Globus pallidus (tissue), 1 donor: ENCODE results near the gene RFTN1.
"Not testable (repeated sequence)": the region's sequence is repeated elsewhere in the genome, so short reads cannot be mapped to it uniquely, and the experiment has no call there.

ENCODE experiments used
- DNase-seq: peaks from one replicate; pipeline ENCODE4 v3.0.0-alpha.2; 2015; ENCODE audit warnings: low spot score

The RFTN1 gene

DNA sequence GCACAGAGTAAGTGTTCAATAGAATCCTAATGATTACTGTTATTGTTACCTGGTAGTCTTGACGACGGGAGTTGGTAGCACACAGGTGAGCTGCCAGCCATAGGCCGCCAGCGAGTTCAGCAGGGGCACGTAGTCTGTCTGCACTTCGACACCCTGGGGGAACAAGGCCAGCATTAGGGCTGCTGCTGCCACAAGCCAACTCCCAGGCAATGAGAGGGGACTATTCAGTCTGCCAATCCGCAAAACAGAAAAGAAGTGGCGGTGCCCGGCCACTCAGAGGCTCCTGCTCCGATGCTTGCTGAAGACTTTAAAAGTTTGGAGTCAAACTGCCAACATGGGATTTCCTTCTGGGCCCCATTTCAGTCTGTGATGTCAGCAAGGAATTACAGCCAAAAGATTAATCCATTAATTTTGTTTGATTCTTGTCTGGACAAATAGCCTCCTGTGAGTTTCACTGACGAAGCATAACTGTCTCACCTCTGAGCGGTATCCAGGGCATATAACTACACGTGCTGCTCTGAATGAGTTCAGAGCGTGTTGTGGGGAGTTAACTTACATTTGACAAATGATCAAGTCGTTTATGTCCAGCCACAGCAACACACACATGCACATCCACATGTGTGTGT lies 186.7 kb downstream of the RFTN1 start:
- no peak for DNase-seq

DNA sequence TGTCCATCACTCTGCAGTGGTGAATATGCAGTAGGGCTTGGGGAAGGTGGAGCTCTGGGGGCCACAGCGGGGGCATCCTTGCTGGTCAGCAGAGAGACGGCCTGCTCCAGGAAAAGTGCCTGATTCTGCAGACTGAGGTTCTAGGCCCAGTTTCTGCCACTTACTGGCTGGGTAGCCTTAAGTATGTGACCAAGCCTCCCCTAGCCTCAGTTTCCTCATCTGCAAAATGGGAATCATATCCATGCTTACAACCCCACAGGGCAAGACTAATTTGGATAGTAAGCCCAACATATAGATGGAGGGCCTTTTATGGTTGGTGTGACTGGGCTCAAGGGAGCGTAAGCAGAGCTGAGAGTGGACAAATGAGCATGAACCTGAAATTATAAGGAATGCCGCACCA lies 187.6 kb downstream of the RFTN1 start:
- DNase-seq, result no peak

DNA sequence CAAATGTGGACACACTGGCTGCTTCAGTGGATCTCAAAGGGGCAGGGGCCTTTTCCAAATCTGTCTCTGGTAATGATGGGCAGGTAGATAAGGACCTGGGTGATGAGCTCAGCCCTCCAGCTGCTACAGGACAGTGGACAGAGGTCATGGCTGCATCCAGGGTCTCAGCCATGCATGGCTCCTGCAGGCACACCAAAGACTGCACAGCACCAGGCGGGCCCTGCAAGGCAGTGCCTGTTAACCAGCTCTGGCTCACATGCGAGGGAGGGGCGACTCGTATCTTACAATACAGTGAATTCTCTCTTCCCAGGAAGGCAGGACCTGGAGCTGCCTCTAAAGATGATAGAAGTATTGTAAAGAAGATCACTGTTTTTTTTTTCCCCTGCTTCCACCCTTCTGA lies 189.8 kb downstream of the RFTN1 start:
- DNase-seq, result no peak

DNA sequence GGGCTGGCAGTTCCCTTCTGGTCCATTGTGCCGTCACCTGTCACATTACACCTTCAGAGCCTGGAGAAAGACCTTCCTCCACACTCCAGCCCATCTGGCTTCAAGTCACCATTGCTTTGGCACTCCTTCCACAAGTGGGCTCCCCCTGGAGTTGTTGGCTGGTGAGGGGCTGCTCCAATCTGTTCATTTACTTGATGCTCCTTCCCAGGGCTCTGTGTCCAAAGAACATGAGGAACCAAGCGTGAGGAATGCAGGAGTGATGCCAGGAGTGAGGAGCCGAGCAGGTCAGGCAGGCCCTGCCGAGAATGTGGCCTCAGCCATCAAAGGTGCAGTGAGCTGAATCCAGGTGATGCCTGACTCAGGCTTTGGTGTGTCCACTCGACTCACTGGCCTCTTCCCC lies 191.3 kb downstream of the RFTN1 start:
- no peak for DNase-seq

DNA sequence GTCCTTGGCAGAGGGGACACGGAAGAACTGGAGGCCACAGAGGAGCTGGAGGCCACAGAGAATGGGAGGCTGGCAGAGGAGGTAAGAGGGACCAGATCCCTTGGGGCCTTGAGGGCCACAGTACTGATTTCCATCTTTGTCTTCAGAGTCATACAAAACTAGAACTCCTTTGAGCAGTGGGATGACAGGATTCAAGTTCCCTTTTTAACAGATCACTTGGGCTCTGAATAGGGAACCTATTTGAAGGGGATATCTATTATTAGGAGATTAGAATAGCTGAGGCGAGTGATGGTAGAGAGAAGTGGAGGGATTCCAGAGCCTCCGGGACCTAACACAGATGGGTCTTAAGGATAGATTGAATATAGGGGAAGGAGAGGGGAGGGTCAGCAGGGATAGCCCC lies 192.8 kb downstream of the RFTN1 start:
- DNase-seq, result no peak

DNA sequence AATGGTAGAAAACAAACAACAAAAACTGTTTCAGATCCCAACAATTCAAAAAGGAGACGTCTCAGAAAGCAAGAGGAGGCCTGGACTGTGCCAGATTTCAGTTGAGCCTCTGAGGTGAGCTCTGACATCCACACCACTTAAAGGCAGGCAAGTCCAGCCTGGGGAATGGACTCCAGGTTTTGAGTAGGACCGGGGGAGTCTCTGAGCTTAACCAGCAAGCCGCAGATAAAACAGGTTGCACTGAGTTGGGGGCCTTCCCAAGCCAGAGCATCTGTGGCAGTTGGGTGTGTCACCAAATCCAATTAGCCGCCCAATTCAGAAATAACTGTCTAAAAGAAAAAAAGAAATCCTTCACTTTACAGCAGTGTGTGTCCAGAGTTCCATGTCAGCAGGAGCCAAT lies 193.8 kb downstream of the RFTN1 start:
- DNase-seq, result no peak

DNA sequence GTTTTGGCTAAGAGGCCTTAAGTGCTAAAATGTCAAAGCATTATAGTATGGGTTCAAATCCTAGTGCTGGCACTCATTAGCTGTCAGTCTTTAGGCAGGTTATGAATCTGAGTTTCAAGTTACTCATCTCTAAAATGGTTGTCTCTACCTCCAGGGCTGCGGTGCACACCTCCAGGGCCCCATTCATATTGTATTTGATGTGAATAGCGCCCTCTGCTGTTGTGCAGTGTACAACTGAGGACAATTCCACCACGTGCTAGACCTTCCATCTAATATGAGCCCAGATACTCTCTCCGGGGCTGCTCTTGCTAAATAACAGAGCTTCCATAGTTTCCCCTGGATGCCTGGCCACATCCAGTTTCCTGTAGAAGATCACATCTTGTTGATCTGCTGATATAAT lies 194.2 kb downstream of the RFTN1 start:
- no peak for DNase-seq

DNA sequence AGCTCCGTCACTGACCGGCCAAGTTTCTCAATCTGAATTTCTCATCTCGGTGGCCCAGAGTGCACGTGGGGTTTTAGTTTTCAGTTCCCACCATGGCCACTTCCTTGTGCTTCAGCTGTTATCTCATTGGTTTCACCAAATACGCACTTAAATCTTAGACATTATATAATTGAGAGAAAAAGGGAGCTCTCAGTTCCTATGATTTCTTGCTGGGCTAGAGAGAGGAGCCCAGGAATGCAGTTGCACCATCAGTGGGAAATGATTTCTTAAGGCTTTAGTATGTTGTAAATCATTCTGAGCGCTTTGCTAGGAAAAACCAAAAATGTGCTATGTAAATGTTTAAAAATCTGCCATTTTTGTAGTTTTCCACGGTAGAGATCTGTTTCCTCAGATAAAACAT lies 195.3 kb downstream of the RFTN1 start:
- no peak for DNase-seq

DNA sequence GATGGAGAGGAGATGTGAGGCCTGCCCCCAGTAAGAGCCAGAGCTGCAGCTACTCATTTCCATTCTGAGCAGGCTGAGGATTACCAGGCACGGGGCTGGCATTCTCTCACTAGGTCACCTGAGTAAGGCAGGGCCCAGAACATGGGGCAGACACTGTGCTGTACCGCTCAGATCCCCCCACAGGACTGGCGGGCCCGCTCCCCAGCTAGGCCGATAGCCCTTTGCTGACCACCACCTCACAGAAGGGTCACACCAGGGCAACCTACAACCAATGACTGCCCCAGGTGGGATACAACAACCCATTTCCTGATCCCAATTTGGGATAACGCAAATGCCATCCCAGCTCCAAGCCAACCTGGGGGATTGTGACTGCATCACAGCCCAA lies 195.9 kb downstream of the RFTN1 start:
- no peak for DNase-seq

DNA sequence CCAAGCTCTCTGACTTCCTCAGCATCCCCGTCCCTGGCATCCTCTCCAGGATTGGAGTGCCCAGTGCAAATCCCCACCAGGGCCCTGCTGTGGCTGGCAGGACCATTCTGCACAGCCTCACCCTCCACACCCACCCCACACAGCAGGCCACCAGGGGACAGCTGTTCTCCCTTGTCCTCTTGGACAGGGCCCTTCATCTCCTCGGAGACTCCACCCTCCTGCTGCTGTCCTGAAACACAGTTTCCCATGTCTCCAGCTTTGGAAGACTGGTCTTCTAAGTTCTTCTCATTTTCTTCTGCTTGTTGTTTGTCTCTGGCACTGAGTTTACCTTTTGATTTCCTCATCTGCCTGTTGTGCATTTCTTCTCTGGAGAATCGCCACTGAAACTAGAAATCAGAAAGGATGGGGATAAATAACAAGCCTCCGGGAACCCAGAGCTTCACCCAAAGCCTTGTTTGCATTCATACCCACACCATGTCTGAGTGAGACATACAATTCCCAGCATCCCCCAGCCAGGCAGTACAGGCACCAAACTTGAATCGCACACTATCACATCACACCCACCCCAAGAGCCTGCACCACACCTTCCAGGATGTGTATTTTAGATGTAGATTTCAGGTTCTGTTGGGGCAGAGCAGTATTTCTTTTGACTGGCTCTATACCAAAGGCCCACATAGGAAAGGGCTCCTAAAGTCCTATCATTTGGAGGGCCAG lies 196.5 kb downstream of the RFTN1 start:
- DNase-seq, result no peak

DNA sequence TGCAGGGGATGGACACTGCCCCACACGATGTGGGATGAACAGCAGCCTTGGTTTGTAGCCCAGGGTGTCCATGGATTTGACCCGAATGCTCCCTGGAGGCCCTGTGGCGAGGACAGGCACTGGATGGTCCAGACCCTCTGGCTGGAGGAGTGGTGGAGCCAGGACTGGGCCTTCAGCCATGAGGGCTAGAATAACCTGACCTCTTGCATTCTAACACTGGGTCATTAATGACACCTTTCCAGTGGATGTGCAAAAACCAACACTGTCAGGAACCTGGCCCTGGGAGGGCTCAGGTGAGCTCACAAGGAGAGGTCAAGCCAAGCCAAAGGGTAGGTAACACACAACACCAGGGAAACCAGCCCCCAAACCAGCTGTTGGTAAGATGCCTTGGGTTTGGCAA lies 197.1 kb downstream of the RFTN1 start:
- DNase-seq, result no peak

DNA sequence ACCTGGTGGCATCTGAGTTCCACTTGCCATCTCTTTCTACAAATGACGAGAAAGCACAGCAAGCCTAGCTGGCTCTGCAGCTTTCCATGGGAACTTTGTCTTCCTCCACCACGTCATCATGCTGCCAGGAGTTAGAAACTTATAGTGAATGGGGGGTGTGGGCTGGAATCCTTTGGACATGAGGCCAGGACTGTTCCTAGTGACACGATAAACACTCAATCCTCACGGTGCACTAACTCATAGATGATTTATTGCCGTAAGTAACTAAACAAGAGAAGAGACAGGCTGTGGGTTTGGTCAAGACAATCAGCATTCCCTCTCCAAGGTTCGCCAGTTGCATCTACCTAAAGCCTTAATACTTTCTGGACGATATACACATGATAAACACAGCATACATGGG lies 197.9 kb downstream of the RFTN1 start:
- no peak for DNase-seq

DNA sequence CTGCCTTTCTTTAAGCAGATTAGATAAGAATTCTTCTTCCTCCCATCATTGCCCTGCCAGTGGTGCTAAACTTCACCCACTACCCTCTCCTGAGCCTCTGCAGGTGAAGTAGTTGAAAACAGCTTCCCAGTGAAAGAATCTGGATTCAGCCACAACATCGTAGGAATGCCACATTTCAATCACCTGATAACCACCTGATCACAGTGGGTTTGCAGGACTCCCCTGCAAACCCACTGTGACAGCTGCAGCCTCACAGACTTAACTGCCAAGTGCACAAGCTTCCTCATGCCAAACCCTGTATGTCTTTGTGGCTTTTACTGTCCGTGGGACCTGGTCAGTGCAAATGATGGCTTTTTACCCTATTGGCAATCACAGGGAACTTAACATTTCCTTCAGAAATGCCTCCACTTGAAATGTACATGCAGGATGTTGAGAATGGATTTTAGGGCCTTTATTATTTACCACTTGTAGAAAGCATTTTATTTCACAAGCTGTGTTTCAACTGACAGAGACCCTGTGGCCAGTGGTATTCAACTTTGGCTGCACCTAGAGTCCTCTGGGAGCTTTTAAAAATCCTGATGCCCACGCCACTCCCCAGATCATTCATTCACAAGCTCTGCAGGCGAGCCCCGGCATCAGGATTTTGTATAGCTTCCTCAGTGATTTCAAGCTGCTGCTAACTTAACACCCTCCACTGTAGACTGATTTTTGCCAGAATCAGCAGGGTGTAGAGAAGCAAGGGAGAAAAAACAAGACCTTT lies 199.4 kb downstream of the RFTN1 start:
- DNase-seq, result no peak

DNA sequence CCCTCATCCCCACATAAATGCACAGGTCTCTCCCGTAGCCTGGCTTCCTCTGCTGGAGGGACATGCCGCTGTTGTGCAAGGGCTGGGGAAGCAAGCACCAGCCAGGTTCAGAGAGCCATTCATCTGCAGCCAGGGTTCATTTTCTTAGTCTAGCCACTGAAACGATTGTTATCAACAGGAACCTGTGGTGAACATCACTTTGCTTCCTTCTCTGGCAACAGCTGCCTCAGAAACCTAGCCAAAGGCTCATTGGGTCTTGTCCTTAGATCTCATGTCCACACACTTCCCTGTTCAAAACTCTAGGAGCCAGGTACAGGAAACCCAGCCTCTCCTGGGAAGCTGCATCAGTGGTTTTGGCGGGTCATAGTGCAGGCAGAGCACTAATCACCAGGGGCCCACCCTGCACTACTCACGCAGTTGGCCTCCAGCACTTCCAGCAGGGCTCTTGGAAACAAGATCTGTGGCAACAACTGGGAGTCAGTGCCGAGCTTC lies 201.5 kb downstream of the RFTN1 start:
- no peak for DNase-seq

DNA sequence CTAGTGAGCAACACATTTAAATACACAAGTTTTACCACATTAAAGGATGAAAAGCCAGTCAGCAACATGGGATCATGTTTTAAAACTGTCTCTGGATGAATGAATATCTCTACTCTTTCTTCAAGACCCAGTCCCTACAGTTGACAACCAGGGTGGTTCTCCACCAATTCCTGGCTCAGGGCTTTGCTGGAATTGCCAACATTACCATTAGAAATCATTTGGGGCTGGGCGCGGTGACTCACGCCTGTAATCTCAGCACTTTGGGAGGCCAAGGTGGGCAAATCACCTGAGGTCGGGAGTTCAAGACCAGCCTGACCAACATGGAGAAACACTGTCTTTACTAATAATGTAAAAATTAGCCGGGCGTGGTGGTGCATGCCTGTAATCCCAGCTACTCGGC lies 203.0 kb downstream of the RFTN1 start:
- DNase-seq, result not testable (repeated sequence)

DNA sequence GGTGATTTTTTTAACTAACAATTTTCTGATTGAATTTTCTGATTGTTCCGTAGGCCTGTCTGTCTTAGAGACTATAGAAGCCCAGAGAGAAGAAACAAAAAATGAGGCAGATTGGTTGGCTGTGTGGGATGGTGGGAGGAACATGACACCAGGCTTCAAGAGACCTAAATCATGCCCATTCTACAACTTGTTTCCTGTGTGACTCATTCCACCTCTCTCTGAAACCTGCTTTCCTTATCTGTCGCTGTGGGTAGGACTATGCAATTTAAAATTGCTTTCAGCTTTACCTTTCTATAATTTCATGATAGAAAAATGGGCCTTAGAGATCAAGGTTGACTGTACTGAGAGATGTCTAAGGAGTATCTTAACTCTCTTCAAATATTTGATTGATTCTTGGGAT lies 203.9 kb downstream of the RFTN1 start:
- DNase-seq, result no peak

DNA sequence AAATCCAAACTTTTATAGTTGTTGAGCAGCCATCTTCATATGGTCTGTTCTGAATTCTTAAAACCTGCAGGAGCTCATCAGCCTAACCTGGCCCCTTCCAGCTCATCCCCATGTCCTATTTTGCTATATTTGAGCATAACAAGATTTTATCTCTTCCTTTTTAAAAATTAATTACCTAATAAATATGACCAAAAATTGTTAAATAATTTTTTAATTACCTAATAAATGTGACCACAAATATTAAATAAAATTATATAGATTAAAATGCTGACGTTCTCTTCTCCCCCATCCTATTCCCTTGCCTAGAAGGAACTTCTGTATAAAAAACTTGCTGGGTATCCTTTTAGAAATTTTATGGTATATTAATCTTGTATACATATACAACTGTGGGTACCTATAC lies 204.8 kb downstream of the RFTN1 start:
- no peak for DNase-seq

DNA sequence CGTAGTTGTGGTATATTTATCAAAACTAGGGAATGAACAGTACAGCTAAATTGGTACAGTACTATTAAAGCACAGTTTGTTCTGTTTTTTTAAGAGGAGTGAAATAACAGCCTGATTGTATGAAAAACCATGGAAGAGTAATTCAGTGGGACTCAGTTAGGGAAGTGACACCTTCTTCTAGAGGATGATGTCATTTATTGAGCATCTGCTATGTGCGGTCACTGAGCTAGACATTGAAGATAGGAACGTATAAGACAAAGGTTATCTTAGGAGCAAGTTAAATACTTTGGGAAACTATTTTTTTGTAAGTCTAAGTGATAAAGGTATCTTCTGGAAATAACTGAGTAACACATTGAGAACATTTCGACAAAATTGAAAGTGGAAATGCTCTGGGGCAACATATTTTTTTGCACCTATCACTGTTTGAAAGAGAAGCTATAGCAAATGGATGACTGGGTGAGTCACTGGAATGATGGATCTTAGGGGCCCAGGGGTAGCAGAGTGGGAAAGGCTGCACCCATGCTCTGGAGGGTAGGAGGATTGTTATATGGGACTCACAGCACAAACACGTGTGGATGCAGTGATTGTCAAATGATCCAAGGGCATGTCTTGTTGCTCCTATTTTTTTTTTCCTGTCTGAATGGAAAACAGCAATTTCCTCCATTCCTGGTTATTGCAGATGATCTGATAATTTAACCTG lies 205.5 kb downstream of the RFTN1 start:
- DNase-seq, result no peak

DNA sequence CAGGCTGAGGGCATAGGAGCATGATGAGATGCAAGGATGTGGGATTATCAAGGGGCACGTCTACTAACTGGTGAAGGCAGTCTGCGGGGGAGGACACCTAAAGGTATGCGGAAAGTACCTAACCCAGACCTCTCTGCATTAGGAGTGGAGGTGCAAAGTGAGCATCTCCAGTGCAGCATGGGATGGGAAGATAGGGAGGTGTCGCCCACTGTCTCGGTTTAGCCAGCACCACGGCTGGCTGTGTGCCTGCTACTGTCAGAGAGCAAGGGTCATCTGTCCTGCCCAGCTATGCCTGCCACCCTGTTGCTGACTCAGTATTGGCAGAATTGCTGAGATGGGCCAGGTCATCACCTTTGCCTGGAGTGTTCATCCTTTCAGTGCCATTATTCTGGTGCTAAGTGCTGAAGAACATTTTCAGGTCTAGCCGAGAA lies 208.4 kb downstream of the RFTN1 start:
- DNase-seq, result no peak

DNA sequence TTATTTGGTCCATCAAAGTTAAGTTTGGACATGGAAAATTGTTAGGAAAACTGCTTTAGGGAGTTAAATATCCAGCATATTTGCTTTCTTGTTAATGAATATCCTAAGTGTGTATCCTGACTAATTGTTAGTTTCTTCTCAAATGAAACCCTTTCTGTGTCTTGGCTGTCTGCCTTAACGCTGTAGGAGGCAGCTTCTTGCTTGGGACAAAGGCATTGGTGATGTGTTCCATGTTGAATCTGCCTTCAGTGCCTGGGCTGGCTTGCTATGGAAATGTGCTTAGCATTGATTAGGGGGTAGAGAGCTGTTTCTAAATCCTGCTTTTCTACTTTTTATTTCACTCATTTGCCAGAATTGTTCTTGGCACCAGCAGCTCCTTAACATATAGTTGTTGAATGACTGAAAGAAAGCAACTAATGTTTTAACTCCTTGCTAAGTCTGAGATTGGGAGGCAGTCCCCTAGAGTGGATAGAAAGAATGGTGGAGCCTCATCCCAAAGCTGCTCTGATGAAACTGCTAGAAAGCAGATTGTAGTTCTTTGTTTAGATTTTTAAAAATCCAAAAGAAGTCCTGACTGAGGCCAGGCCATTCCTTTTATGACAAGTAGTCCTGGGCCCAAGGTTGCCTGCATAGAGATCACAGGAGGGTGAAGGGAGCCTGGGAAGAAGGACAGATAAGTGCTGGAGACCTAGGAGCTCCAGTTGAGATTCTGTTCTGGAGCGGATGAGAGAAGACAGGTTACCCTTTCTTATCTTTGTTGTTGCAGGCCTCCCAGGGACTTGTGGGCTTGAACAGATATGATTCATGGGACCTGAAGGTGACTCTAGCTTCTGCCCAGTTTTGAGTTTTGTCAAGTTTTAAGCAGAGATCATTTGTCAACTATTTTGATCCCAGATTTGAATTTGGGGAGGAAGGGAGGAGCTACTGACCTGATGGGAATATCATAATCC lies 209.2 kb downstream of the RFTN1 start:
- no peak for DNase-seq

DNA sequence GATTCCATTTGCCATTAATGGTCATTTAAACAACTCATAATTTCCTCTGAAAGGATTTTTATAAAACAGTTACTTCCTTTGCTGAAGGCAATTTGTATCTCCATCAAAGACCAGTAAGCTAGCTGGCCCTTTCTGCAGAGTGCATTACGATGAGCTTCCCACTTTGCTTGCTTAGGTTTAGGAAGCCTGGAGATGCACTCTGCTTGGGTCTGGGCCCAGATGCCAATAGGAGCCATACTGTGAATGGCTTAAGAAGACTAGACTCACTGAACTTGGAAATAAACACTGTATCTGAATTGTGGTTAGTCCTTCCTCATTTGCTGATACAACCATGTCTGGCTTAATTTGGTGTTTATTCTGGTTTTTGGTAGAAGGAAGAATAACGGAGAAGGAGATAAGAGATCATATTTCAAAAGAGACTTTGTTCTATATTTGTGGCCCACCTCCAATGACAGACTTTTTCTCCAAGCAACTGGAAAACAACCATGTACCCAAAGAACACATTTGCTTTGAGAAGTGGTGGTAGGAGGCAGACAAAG lies 210.4 kb downstream of the RFTN1 start:
- no peak for DNase-seq
